ENCODE data around the gene SYNDIG1L.
"Not testable (repeated sequence)": the region's sequence is repeated elsewhere in the genome, so short reads cannot be mapped to it uniquely, and the experiment has no call there.

The SYNDIG1L gene

GRCh38 chr14:74402401-74403251 is 23.4 kb downstream of the SYNDIG1L start:
- DNase-seq: no peak

- DNase-seq: no peak
Observed at GRCh38 chr14:74401504-74402241, 24.3 kb downstream of the SYNDIG1L start.

- no peak for DNase-seq
Observed at GRCh38 chr14:74400919-74401503, 25.0 kb downstream of the SYNDIG1L start.

- DNase-seq: no peak
Observed at GRCh38 chr14:74400031-74400685, 25.9 kb downstream of the SYNDIG1L start.

- no peak for DNase-seq
Observed at GRCh38 chr14:74395094-74395493, 30.9 kb downstream of the SYNDIG1L start.

- DNase-seq: no peak
Observed at GRCh38 chr14:74394549-74394948, 31.5 kb downstream of the SYNDIG1L start.

- no peak for DNase-seq
Observed at GRCh38 chr14:74392616-74393570, 33.1 kb downstream of the SYNDIG1L start.

- no peak for DNase-seq
Observed at GRCh38 chr14:74391479-74391878, 34.5 kb downstream of the SYNDIG1L start.

- not testable (repeated sequence) for DNase-seq
Observed at GRCh38 chr14:74390505-74390904, 35.5 kb downstream of the SYNDIG1L start.

GRCh38 chr14:74389980-74390379 is 36.0 kb downstream of the SYNDIG1L start:
- DNase-seq: no peak

GRCh38 chr14:74382231-74382630 is 43.8 kb downstream of the SYNDIG1L start:
- no peak for DNase-seq

- DNase-seq: not testable (repeated sequence)
Observed at GRCh38 chr14:74381571-74381970, 44.4 kb downstream of the SYNDIG1L start.

GRCh38 chr14:74380845-74381244 is 45.2 kb downstream of the SYNDIG1L start:
- no peak for DNase-seq

GRCh38 chr14:74380172-74380571 is 45.8 kb downstream of the SYNDIG1L start:
- DNase-seq: no peak

GRCh38 chr14:74377976-74378690 is 47.9 kb downstream of the SYNDIG1L start:
- DNase-seq: no peak

- DNase-seq: no peak
Observed at GRCh38 chr14:74368441-74368840, 57.6 kb downstream of the SYNDIG1L start.

- no peak for DNase-seq
Observed at GRCh38 chr14:74368026-74368425, 58.0 kb downstream of the SYNDIG1L start.

GRCh38 chr14:74364271-74364880 is 61.6 kb downstream of the SYNDIG1L start:
- no peak for DNase-seq

- peak; percentile 20 for DNase-seq
Observed at GRCh38 chr14:74362361-74362915, 63.6 kb downstream of the SYNDIG1L start.

- no peak for DNase-seq
Observed at GRCh38 chr14:74360163-74360562, 65.8 kb downstream of the SYNDIG1L start.
